ENCODE measurements around the gene CD200.

CD200 gene

DNA sequence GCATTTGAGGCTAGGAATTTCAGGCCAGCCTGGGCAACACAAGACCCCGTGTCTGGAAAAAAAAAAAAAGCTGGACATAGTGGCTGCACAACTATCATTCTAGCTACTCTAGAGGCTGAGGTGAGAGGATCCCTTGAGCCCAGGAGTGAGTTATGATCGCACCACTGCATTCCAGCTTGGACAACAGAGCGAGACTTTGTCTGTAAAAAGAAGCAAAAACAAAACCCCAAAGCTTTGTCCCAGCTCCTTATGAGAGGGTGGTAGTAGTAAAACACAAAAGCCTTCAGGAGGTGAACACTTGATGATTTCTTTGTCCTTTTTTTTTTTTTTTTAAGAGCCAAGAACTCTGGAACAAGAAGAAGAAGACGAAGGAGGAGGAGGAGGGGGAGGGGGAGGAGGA is 1.1 kb upstream of the CD200 start:
- DNase-seq, result no peak

DNA sequence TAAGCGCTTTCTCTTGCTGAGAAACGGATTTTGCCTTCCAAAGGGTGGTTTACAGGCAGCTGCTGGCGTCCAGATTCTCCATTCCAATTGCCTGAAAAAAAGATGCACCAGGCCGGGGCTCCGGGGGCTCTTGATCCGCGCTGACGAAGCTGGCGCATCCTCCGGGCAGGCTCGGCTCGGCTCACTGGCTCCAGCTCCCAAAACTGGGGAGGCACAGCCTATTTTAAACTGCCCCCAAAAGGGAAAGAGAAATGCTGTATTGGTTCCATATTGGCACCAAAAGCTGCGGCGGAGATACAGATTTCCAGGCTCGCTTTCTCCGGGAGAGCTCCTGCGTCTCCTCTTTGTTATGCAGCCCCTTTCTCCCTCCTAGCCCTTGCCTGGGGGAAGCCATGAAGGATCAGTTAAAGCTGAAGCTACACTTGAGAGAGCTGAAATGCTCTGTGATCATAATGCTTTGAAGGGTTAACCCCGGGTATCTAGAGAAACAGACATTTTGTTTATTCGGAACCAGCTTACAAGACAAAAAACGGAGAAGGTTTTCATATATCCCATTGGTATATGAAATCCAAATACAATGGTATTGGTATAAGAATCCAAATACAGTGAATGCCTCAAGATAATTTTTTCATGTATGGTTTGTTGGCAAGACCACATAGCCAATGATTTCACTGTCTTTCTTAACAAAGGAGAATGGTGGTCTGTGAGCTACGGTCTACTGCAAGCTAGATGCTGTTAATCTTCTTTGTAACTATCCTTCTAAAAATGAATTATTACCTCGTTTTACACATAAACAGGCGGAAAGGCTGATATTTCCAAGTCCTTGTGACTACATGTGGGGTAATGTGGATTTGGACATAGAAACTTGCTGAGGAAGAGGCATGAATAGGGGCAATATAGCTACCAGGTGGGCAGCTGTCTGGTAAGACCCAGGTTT is 693 bp downstream of the CD200 start:
- peak in 38 of 51 donors; percentile 9 to 90 (median 52) for DNase-seq

- peak in 1 of 51 donors; percentile 42 for DNase-seq
Observed at GRCh38 chr3:112334691-112335433, 1.9 kb downstream of the CD200 start.

- no peak for DNase-seq
Observed at GRCh38 chr3:112335434-112335781, 2.5 kb downstream of the CD200 start.

DNA sequence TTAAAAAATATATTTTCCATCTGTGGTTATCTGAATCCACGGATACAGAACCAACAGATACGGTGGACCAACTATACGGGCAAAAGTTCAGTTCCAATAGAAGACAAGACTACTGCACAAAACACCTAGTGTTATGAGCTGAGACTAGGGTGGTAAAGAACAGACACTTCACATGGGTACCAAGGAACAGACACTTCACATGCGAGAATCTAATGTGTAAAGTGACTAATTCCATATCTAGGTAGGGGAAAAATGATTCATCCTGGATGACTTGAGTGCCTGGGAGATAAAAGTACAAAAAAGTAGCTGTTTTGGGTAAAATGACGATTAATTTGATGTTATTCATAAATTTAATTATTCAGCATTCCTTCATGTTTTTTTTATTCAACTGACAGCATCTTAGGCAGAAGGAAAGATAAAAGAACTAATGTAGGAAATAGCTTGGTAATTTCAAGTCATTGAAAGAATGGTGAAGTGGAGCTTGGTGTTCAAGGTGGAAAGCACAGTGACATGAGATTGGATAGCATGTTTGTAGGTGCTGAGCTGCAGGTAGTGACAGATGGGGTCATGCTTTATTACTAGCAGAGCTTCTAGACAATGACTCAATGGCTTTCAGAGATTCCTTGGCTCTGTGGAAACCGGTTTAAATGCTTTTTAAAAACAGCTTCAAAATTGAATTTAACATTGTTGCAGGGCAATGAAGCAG is 5.2 kb downstream of the CD200 start:
- no peak for DNase-seq

DNA sequence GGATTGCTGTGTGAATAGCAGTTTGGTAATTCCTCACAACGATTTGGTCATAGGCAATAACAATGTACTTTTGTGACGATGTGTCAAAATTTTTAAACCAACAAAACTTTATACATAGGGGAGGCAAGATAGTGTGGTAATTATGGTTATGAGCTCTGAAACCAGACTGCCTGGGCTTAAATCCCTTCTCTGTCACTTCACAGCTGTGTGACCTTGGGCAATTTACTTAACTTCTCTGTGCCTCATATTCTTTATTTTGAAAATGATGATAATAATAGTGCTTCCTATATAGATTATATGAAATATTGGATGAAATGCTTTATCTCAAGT is 5.7 kb downstream of the CD200 start:
- DNase-seq, result no peak

- no peak for DNase-seq
Observed at GRCh38 chr3:112339134-112339533, 6.2 kb downstream of the CD200 start.

- no peak for DNase-seq
Observed at GRCh38 chr3:112339609-112340008, 6.7 kb downstream of the CD200 start.

GRCh38 chr3:112341386-112341785 is 8.4 kb downstream of the CD200 start:
- no peak for DNase-seq

DNA sequence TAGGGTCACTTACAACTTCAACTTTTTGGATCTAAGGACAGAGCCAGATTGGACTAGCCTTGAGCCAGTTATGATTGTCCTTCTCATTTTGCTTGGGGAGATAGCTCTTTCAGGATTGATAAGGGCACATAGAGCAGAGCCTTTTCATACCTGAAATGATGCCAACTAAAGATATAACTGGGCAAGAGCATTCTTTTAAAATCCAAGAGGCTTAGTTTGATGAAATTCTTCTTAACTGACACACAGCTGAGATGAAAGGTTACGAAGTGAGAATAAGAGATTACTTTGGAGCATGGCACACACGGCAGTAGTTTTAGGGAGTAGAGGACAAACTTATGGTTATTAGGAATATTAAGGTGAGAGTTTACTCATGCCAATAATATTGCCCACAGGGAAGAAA is 12.7 kb downstream of the CD200 start:
- no peak for DNase-seq

- DNase-seq, result no peak
Observed at GRCh38 chr3:112346491-112347122, 13.7 kb downstream of the CD200 start.

GRCh38 chr3:112348943-112349342 is 16.0 kb downstream of the CD200 start:
- DNase-seq, result no peak

GRCh38 chr3:112349557-112349956 is 16.6 kb downstream of the CD200 start:
- DNase-seq, result no peak

DNA sequence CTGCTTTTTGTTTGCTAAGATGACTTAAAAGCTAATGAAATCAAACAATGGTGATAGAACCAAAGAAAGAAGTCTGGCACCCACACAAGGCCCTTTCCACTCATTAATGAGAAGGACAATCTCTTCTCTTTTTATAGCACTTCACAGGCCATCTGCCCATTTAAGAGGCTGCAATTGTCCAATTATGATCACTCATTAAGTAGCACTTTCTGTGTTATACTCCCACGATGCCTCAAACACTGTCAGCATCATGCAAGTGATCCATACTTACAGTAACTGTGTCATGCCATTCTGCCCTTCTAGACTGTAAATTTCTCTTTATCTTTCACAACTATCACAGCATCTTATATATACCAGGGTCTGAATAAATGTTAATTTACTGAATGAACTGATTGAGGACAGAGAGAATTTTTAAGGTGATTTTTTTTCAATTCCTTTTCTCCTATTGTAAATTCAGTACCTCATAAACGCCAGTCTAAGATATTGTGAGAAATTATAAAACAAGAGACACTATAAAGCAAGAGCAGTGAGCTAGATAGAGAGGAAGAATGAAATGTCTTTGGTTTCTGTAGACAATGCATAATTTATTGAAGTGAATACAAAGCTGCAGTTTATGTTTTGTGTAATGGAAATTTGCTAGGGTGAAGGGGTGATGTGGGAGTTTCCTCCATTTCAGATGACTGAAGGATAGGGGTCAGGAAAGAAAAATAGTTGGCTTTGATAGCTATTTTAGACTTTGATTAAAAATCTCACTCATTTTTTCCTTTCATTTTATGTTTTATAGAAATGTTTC is 17.3 kb downstream of the CD200 start:
- peak in 1 of 51 donors; percentile 21 for DNase-seq

GRCh38 chr3:112351036-112351435 is 18.1 kb downstream of the CD200 start:
- peak in 1 of 51 donors; percentile 19 for DNase-seq

DNA sequence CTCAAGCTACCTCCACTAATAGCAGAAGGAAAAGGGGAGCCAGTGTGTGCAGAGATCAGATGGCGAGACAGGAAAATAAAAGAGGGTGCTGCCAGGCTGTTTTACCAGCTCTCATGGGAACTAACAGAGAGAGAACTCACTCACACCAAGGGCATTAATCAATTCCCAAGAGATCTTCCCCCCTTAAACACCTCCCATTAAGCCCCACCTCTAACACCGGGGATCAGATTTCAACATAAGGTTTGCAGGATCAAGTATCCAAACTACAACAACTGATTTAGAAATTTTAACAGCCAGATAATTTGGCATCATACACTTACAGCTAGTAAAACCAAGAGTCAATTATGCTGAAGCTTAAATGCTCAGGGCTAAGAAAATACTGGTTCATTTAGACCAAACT is 18.9 kb downstream of the CD200 start:
- no peak for DNase-seq

DNA sequence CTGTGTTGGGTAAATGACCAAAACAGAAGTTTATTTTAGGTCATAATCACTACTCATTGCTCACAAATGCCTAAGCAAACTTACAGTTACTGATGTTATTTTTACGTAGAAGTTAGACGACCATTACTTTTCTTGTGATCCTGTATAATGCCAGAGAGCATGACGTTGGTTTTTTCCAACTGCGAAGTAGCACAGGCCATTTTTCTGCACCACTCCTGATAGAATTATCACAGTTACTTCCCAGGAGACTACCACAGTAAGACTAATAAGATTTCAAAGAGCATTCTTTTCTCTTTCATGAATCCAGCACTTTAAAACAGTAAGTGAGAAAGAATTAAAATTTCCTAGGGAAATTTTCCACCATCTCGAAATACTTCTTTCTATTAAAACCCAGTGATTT is 19.8 kb downstream of the CD200 start:
- no peak for DNase-seq

DNA sequence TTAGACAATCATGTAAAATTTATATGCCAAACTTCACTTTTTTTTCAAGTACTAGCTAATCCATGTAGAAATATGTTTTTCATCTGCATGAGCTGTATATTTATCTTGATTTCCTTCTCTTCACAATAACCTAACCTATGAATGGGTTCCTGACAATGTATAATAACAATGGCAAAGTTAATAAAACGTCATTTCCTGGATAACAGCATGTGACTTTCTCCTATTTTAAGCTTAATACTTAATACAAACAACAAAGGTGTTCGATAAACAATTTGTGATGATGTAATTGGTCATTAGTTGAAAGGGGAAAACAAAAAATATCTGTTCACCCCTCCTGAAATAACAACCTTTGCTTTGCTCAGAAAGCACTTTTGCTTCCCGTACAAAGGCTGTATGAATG is 20.4 kb downstream of the CD200 start:
- no peak for DNase-seq

DNA sequence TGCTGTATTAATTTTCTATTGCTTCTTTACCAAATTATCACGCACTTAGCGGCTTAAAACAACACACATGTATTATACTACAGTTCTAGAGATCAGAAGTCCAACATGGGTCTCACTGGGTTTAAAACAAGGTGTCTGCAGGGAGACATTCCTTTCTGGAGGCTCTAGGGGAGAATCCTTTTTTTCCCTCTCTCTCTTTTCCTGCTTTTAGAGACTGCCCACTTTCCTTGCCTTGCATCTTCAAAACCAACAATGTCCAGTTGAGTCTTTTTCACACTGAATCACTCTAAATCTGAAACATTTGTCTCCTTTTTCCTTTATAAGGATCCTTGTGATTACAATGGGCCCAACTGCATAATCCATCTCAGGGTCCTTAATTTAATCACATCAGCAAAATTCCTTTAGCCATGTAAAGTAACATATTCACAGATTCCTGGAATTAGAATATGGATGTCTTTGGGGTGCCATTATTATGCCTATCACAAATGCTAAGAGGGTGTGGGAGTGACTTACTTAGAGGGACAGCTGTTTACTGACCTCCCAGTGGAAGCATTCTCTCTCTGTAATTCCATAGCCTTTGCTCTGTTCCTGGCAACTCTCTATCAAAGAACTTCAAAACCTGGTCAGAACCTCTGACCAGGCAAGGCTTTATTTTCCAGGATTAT is 21.8 kb downstream of the CD200 start:
- no peak for DNase-seq

DNA sequence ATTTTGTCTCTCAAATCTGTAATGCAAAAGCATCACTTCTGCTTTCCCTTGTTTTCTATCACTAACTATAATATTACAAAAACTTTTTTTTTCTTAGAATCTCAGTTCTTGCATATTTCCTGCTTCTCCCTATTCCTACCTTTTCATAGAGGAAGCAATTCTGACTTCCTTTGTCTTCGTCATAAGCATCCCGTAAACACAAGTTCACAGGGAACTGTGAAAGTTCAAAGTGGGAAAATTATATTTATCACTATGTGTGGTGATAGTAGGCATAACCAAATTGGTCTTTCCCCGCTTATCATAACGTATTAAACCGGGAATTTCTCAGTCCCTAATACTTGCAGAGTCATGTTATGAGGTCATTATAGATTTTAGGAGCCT is 22.3 kb downstream of the CD200 start:
- DNase-seq, result no peak

Data from hypothalamus (tissue), 51 donors.